Cardiac muscle cell (in vitro differentiated cells and primary cell): ENCODE data around the gene HGF. TPM values are rescaled to one million over a fixed set of nuclear protein-coding genes. Genes with fewer than 3 reads are reported as not detected.

Experiments used
- DNase-seq, 2 donors: peaks; one replicate each; pipeline versions ENCODE4 v3.0.0 to v3.0.0-alpha.2; 2010 to 2017; ENCODE audit warnings: low read depth in 1 of 2, low spot score in 1 of 2
- H3K27ac ChIP-seq: fragments of 200-600 bp; sonication (generic); 2 replicates; pipeline ENCODE4 v1.5.1; 2016
- H3K27me3 ChIP-seq: fragments of 200-600 bp; sonication (generic); 2 replicates; pipeline ENCODE4 v1.6.0; 2016; ENCODE audit warnings: control low read depth
- H3K36me3 ChIP-seq: fragments of 200-600 bp; sonication (generic); 2 replicates; pipeline ENCODE4 v1.5.1; 2016; ENCODE audit warnings: control low read depth
- H3K4me1 ChIP-seq: fragments of 200-600 bp; sonication (generic); 2 replicates; pipeline ENCODE4 v1.8.1; 2017; ENCODE audit warnings: low read depth, mild to moderate bottlenecking, mixed run types
- H3K4me3 ChIP-seq: fragments of 200-600 bp; sonication (generic); 2 replicates; pipeline ENCODE4 v1.5.1; 2016; ENCODE audit warnings: mild to moderate bottlenecking
- H3K9me3 ChIP-seq: fragments of 200-600 bp; sonication (generic); 2 replicates; pipeline ENCODE4 v1.5.1; 2017; ENCODE audit warnings: low read depth, mild to moderate bottlenecking, control low read depth
- polyA plus RNA-seq: library from polyadenylated mRNA; unstranded; fragments of >200 nt; fragmentation: Nextera tagmentation; extraction: Ambion mirVana; gene quantifications from 2 replicates; pipeline ENCODE4 v1.2.1, GENCODE V29; 2016
- total RNA-seq: library from RNA; depleted of rRNA; stranded (reverse); fragments of >200 nt; gene quantifications from 2 replicates; pipeline ENCODE4 v1.2.3, GENCODE V29; 2016
- TF ChIP-seq, protein P1 (sequence below): IDR thresholded peaks from 2 replicates; pipeline ENCODE4 v1.5.1; 2012; ENCODE audit warnings: low read depth, mild to moderate bottlenecking, low read length

The HGF gene
- total and polyA plus RNA-seq, 2 experiments from 2014 or later = 0.04 to 0.66 TPM

DNA sequence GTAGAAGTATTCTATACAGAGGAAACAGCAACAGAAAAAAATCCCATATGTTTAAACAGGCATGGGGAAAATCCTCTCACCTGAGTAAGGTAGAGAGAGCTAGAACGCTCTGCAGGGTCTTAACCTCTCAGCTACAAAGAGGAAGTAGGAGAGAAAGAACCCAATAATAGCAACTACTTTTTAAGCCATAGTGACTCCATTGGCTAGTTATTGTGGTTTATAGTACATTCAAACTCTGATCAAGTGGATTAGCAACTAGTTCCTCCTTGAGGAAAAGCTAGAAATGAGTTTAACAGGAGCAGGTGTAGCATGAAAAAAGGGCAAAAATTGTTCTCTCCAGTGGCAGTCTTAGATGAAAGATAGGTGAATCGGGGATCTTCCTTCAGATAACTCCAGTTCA is 89.7 kb downstream of the HGF start:
- TF ChIP-seq, protein P1, sequence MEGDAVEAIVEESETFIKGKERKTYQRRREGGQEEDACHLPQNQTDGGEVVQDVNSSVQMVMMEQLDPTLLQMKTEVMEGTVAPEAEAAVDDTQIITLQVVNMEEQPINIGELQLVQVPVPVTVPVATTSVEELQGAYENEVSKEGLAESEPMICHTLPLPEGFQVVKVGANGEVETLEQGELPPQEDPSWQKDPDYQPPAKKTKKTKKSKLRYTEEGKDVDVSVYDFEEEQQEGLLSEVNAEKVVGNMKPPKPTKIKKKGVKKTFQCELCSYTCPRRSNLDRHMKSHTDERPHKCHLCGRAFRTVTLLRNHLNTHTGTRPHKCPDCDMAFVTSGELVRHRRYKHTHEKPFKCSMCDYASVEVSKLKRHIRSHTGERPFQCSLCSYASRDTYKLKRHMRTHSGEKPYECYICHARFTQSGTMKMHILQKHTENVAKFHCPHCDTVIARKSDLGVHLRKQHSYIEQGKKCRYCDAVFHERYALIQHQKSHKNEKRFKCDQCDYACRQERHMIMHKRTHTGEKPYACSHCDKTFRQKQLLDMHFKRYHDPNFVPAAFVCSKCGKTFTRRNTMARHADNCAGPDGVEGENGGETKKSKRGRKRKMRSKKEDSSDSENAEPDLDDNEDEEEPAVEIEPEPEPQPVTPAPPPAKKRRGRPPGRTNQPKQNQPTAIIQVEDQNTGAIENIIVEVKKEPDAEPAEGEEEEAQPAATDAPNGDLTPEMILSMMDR = no peak
- no peaks in the 10 kb centered on the region for H3K36me3 ChIP-seq
- no peak overlapping the region for H3K27ac ChIP-seq
- H3K4me3 ChIP-seq = no peak overlapping the region
- DNase-seq = no peak
- no peaks in the 10 kb centered on the region for H3K9me3 ChIP-seq
- H3K4me1 ChIP-seq = peaks cover 23% of the 10 kb centered on the region
- no peaks in the 10 kb centered on the region for H3K27me3 ChIP-seq

DNA sequence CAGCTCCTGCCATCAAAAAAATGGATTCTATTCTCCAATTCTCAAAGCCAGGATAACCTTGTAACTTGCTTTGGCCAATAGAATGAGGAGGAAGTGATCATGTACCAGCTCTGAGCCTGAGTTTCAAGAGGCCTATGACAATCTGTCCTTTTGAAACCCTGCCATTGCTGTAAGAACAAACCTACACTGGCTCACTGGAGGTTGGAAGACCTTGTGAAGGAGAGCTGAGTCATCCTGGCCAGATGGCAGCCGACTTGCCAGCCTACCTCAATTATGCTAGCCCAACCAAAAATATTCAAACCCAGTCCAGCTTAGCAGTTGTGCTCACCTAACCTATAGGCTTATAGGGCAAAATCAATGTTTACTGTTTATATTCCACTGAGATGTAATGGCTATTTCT is 93.0 kb downstream of the HGF start:
- Histone ChIP-seq H3K4me1 (no peaks in the 10 kb centered on the region), H3K36me3 (no peaks in the 10 kb centered on the region), H3K4me3 (no peak overlapping the region), H3K9me3 (no peaks in the 10 kb centered on the region), H3K27ac (no peak overlapping the region), H3K27me3 (no peaks in the 10 kb centered on the region)
- TF ChIP-seq, protein P1 = no peak
- no peak for DNase-seq

DNA sequence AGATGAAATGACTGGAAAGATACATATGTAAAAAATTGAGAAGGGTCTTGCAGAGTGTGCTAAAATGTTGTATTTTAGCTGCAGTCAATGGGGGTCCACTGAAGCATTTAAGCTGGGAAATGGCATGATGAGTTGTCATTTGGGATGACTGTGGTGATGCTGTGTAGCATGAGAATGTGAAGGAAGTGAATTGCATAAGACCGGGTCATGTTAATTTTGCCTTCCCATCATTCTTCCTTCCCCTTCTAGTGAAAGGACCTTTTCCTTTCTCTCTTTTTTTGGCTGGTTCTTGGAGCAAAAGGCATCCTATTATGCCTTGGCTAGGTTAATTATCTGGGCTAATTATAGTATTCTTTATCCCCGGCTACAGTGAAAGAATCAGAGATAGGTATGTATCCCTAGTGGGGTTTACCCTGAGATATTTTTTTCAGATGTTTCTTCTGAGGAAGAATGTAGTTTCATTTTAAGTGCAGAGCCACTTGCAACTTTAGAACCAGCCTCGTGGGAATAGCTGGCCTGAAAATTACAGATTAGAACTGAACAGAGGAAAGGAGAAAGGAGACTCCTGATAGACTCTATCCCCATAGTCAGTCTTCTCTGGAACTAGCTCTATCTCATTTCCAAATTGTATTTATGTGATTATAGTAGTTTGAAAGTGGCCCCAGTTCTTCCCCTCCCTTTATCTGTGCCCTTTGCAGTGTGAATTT is 93.6 kb downstream of the HGF start:
- H3K27ac ChIP-seq = no peak overlapping the region
- TF ChIP-seq, protein P1 = no peak
- no peaks in the 10 kb centered on the region for H3K4me1 ChIP-seq
- peak in 1 of 2 donors; percentile 41 for DNase-seq
- H3K4me3 ChIP-seq = no peak overlapping the region
- no peaks in the 10 kb centered on the region for H3K9me3 ChIP-seq
- H3K36me3 ChIP-seq = no peaks in the 10 kb centered on the region
- H3K27me3 ChIP-seq = no peaks in the 10 kb centered on the region

DNA sequence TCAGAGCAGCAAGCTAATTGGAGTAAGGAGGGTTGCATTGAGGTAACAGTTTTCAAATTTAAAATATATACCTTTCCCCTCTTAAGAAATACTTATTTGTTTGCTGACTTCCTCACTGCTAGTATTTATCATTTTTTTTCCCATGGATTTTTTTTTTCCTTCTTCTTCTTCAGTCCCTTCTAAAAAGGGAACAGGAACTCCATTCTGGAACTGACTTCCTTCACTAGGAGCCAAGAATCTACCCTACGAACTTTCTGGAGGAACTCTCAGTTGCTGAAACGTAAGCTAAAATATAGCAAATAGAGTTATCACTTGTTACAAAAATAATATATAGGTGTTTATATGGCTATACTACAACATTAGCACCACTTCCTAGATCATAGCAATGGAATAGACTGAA is 95.4 kb downstream of the HGF start:
- Histone ChIP-seq H3K36me3 (no peaks in the 10 kb centered on the region), H3K4me1 (no peaks in the 10 kb centered on the region), H3K27me3 (no peaks in the 10 kb centered on the region), H3K27ac (no peak overlapping the region), H3K9me3 (no peaks in the 10 kb centered on the region), H3K4me3 (no peak overlapping the region)
- no peak for DNase-seq
- TF ChIP-seq, protein P1 = no peak

DNA sequence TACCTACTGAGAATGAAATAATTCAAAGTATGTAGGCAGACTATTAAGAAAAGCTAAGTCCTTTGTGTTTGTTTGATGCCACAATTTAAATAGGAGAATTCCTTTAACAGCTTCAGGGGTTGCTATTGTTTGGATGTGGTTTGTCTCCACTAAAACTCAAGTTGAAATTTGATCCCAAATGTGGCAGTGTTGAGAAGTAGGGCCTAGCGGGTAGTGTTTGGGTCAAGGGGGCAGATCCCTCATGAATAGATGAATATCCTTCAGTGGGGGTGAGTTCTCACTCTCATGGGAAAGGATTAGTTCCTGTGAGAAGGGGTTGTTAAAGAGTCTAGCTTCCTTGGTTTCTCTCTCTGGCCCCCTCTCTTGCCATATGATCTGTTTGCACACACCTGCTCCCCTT is 97.0 kb downstream of the HGF start:
- H3K36me3 ChIP-seq = no peaks in the 10 kb centered on the region
- no peak overlapping the region for H3K27ac ChIP-seq
- H3K4me3 ChIP-seq = no peak overlapping the region
- no peak for DNase-seq
- H3K9me3 ChIP-seq = no peaks in the 10 kb centered on the region
- no peaks in the 10 kb centered on the region for H3K27me3 ChIP-seq
- TF ChIP-seq, protein P1 = no peak
- H3K4me1 ChIP-seq = no peaks in the 10 kb centered on the region
